GM21619 (cell line): Measurements from ENCODE around the gene CFHR4.
"Not testable (repeated sequence)": the region's sequence is repeated elsewhere in the genome, so short reads cannot be mapped to it uniquely, and the experiment has no call there.

ENCODE experiments used
- ATAC-seq: cut with Tn5 transposase; IDR thresholded peaks from one replicate; pipeline ENCODE4 v1.9.1; 2021; ENCODE audit not compliant: unreplicated experiment

CFHR4 gene

GRCh38 chr1:196933531-196934189, 45.8 kb downstream of the CFHR4 start:
- no peak for ATAC-seq

DNA sequence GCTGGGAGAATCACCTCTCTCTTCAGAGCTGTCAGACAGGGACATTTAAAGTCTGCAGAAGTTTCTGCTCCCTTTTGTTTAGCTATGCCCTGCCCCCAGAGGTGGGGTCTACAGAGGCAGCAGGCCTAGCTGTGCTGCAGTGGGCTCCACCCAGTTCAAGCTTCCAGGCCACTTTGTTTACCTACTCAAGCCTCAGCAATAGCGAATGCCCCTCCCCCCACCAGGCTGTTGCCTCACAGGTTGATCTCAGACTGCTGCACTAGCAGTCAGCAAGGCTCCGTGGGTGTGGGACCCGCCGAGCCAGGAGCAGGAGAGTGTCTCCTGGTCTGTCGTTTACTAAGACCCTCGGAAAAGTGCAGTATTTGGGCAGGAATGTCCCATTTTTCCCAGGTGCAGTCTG, 53.6 kb downstream of the CFHR4 start:
- ATAC-seq: not testable (repeated sequence)

DNA sequence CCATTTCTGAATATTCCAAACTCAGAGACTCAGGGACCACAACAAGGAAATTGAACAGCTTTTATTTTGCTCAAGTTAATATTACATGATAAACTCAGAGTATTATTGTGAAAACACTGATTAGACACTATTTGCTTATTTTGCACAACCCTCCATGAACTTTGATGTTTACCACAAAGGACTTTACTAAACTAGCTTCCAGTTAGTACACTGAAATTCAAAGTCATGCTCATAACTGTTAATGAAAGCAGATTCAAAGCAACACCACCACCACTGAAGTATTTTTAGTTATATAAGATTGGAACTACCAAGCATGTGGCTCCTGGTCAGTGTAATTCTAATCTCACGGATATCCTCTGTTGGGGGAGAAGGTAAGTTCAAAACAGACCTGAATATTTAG, 55.7 kb downstream of the CFHR4 start, which contains the start of gene CFHR2:
TSS of gene CFHR2 (plus strand) at position 171 of the 400 bp plus-strand sequence. CDS start at position 314, 143 bp downstream.
- not testable (repeated sequence) for ATAC-seq

DNA sequence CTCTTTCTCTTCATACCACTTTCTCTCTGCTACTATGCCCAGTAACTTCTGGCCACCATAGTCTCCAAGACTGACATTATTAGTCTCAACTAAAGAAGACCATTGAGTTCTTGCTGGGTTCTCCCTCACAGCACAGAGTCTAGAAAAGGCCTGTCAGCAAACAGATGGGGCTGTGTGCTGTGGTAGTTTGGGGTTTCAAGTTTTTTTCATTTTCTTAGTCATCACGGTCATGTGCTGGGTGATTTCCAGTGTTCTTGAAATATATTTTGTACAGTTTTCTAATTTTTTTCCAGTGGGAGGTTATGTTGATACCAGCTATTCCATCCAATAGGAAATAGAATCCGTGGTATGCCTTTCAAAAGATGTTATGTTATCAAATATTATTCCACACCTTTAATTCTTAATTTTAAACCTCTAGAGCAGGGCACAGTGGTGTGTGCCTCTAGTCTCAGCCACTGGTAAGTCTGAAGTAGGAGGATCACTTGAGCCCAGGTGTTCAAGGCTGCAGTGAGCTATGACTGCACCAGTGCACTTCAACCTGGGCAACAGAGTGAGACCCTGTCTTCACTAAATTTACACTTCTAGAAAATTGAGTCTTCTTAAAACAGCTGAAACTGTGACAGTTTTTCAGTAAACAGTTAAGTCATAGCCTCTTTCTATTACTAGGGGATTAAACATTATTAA, 64.0 kb downstream of the CFHR4 start:
- peak; percentile 82 for ATAC-seq

- no peak for ATAC-seq
Observed at GRCh38 chr1:196954778-196955177, 66.9 kb downstream of the CFHR4 start.

DNA sequence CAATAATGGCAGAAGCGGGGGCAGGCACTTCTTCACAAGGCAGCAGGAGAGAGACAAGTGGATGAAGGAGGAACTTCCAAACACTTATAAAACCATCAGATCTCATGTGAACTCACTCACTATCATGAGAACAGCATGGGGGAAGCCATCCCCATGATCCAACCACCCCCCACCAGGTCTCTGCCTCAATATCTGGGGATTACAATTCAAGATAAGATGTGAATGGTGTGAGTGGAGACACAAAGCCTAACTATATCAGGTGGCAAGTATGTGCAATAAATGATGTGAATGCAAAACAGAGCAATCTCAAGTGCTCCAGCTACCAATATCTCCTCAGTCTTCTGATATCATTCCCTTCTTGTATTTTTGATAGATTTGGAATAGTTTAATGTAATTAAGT, 68.1 kb downstream of the CFHR4 start:
- no peak for ATAC-seq

GRCh38 chr1:196960854-196961253, 73.0 kb downstream of the CFHR4 start:
- ATAC-seq: no peak
